CMK (cell line): ENCODE results near the gene MYD88.
A peak's percentile ranks its signal among the peaks of the same experiment; 100 is the strongest.
"Not testable (repeated sequence)": the region's sequence is repeated elsewhere in the genome, so short reads cannot be mapped to it uniquely, and the experiment has no call there.

ENCODE experiments used
- DNase-seq: peaks from one replicate; pipeline ENCODE4 v3.0.0-alpha.2; 2010; ENCODE audit warnings: low read depth

MYD88 gene

GRCh38 chr3:38142959-38143358, 4.5 kb downstream of the MYD88 start:
- DNase-seq, result no peak

- DNase-seq, result no peak
Measured at GRCh38 chr3:38143511-38143910, 5.0 kb downstream of the MYD88 start.

GRCh38 chr3:38146504-38146903, 8.0 kb downstream of the MYD88 start:
- no peak for DNase-seq

GRCh38 chr3:38147421-38147820, 9.0 kb downstream of the MYD88 start:
- DNase-seq, result no peak

- no peak for DNase-seq
Measured at GRCh38 chr3:38148311-38148882, 9.9 kb downstream of the MYD88 start.

GRCh38 chr3:38149708-38150107, 11.2 kb downstream of the MYD88 start:
- no peak for DNase-seq

- no peak for DNase-seq
Measured at GRCh38 chr3:38150780-38151528, 12.5 kb downstream of the MYD88 start.

GRCh38 chr3:38151667-38152265, 13.3 kb downstream of the MYD88 start:
- no peak for DNase-seq

GRCh38 chr3:38152609-38153008, 14.1 kb downstream of the MYD88 start:
- no peak for DNase-seq

- no peak for DNase-seq
Measured at GRCh38 chr3:38153221-38153620, 14.8 kb downstream of the MYD88 start.

GRCh38 chr3:38154033-38154494, 15.6 kb downstream of the MYD88 start:
- DNase-seq, result no peak

- no peak for DNase-seq
Measured at GRCh38 chr3:38154625-38155255, 16.3 kb downstream of the MYD88 start.

- DNase-seq, result no peak
Measured at GRCh38 chr3:38155825-38156224, 17.4 kb downstream of the MYD88 start.

GRCh38 chr3:38157117-38157516, 18.7 kb downstream of the MYD88 start:
- no peak for DNase-seq

- DNase-seq, result no peak
Measured at GRCh38 chr3:38157595-38157994, 19.1 kb downstream of the MYD88 start.

GRCh38 chr3:38158472-38158871, 20.0 kb downstream of the MYD88 start:
- DNase-seq, result no peak

- DNase-seq, result not testable (repeated sequence)
Measured at GRCh38 chr3:38160704-38161103, 22.2 kb downstream of the MYD88 start.

- DNase-seq, result no peak
Measured at GRCh38 chr3:38163117-38163840, 24.8 kb downstream of the MYD88 start.

GRCh38 chr3:38163841-38164642, 25.6 kb downstream of the MYD88 start:
- DNase-seq, result no peak

- DNase-seq, result no peak
Measured at GRCh38 chr3:38164643-38164951, 26.1 kb downstream of the MYD88 start.

- peak; percentile 98 for DNase-seq
Measured at GRCh38 chr3:38164952-38165721, 26.7 kb downstream of the MYD88 start, which contains the start of gene OXSR1. OXSR1 (plus strand) TSS chr3:38165537; CDS start chr3:38165877, 340 bp downstream.
